Upper lobe of left lung (tissue), 6 donors: Measurements from ENCODE around the gene PGP. TPM values are rescaled to one million over a fixed set of nuclear protein-coding genes. Genes with fewer than 3 reads are reported as not detected.
A peak's percentile ranks its signal among the peaks of the same experiment; 100 is the strongest.

Source experiments
- ATAC-seq, 2 donors: fragments of 200-7000 bp; cut with Tn5 transposase; one replicate each; pipeline ENCODE4 v1.9.1; 2022; ENCODE audit warnings: mild to moderate bottlenecking in 2 of 2, moderate library complexity in 2 of 2; ENCODE audit not compliant: low FRiP score in 2 of 2
- DNase-seq, 2 donors: peaks; one replicate each; pipeline ENCODE4 v3.0.0-alpha.2; 2019 to 2020
- H3K27ac ChIP-seq, 4 donors: fragments of 200-600 bp; sonication (generic); one replicate each; pipeline ENCODE4 v1.5.1; 2016 to 2019
- H3K27me3 ChIP-seq, 4 donors: fragments of 200-600 bp; sonication (generic); one replicate each; pipeline ENCODE4 v1.5.1; 2017 to 2019
- H3K36me3 ChIP-seq, 4 donors: fragments of 200-600 bp; sonication (generic); one replicate each; pipeline ENCODE4 v1.5.1; 2016 to 2019
- H3K4me1 ChIP-seq, 4 donors: fragments of 200-600 bp; sonication (generic); one replicate each; pipeline ENCODE4 v1.5.1; 2018 to 2019
- H3K4me3 ChIP-seq, 4 donors: fragments of 200-600 bp; sonication (generic); one replicate each; pipeline ENCODE4 v1.5.1; 2017 to 2019; ENCODE audit warnings: mild to moderate bottlenecking in 2 of 4, moderate library complexity in 1 of 4
- H3K9me3 ChIP-seq, 4 donors: fragments of 200-600 bp; sonication (generic); one replicate each; pipeline ENCODE4 v1.5.1; 2018 to 2019
- EP300 ChIP-seq, 4 donors: sonication (generic); formaldehyde crosslinking; IDR thresholded peaks; one replicate each; pipeline ENCODE4 v1.5.1; 2017; ENCODE audit warnings: antibody characterized with exemption in 4 of 4, control low read depth in 2 of 4
- POLR2A ChIP-seq, 4 donors: fragments of 450-650 bp; IDR thresholded peaks; one replicate each; pipeline ENCODE4 v1.5.1; 2016 to 2017; ENCODE audit warnings: antibody characterized with exemption in 4 of 4, mild to moderate bottlenecking in 2 of 4
- POLR2AphosphoS5 ChIP-seq, 2 donors: sonication (generic); formaldehyde crosslinking; IDR thresholded peaks; one replicate each; pipeline ENCODE4 v1.5.1; 2017; ENCODE audit warnings: antibody characterized with exemption in 2 of 2
- WGBS, 2 donors: methylation state at CpG; one replicate each; pipeline ENCODE4 v1.1.5; 2017 to 2018; 5-methylcytosine and 5-hydroxymethylcytosine counted together
- total RNA-seq, 6 donors: library from RNA; depleted of rRNA in 4 of 6; stranded (reverse); fragments of >200 nt in 4 of 6; gene quantifications; one replicate each; pipeline versions ENCODE4 v1.1.0 to v1.2.1, GENCODE V29; 2016 to 2021
- TF ChIP-seq, protein P1 (sequence below), 6 experiments: fragments of 450-650 bp in 4 of 6; fragments of 200-600 bp in 2 of 6; sonication (generic) in 2 of 6; IDR thresholded peaks; one replicate each; pipeline ENCODE4 v1.5.1; 2016 to 2019; ENCODE audit warnings: antibody characterized with exemption in 6 of 6
- donor health status: DM: no; HTN: no; CAD: no; lungs with moderate emphysema.
- donor health status: DM: no; HTN: yes; CAD: no; lungs with severe emphysema.

Gene PGP
- total RNA-seq, 6 donors from 2014 or later, result 18.6 to 32.5 (median 21.7) TPM

DNA sequence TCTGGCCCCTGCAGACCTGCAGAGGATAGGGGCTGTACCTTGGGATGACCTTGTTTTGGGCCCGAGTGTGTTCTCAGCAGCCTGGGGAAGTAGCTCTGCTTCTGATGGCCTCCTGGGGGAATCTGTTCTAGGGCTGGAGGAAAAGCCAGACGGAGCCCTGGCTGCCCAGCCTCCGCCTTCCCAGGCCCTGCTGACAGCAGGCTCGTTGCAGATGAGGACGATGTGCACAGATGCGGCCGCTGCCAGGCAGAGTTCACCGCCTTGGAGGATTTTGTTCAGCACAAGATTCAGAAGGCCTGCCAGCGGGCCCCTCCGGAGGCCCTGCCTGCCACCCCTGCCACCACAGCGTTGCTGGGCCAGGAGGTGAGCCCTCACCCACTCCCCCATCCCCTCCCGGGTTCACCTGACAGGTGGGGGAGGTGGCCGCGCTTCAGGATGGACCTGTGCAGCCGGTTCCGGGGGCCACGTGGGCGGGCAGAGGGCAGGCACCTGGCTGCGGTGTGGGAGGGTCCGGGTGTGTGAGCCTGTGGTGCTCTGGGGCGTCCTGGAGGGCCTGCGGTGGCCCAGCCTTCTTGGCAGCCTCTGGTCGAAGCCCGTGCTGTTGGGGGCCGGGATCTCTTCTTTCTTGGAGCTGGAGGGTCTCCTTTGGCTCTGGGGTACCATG is 13.7 kb upstream of the PGP start:
- Histone ChIP-seq H3K4me3 (no peak overlapping the region), H3K36me3 (peaks cover 31 to 62% (median 50%) of the 10 kb centered on the region in 4 donors)
- DNase-seq, result peak in 1 of 2 donors; percentile 79

DNA sequence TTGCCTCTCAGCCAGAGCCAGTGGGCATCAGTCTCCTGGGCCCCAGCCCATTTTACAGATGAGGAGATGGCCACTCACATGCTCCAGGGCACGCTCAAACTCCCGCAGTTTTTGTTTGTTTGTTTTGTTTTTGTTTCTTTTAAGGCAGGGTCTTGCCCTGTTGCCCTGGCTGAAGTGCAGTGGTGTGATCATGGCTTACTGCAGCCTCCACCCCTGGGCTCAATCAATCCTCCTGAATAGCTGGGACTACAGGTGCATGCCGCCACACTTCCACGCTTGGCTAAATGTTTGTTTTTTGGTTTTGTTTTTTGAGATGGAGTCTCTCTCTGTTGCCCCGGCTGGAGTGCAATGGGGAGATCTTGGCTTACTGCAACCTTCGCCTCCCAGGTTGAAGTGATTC is 12.3 kb upstream of the PGP start:
- DNase-seq (no peak), ATAC-seq (no peak)
- WGBS, 2 donors, result 91 to 96% methylated on average over 6 of the region's 6 CpGs
- Histone ChIP-seq H3K36me3 (peaks cover 20 to 48% (median 37%) of the 10 kb centered on the region in 4 donors), H3K9me3 (no peaks in the 10 kb centered on the region), H3K27me3 (no peaks in the 10 kb centered on the region), H3K4me3 (no peak overlapping the region), H3K27ac (no peak overlapping the region), H3K4me1 (peaks cover 18 to 38% (median 21%) of the 10 kb centered on the region in 4 donors)
- TF ChIP-seq POLR2AphosphoS5 (IDR thresholded peaks at IDR 0.05) (no peak), POLR2A (IDR thresholded peaks at IDR 0.05) (no peak), EP300 (IDR thresholded peaks at IDR 0.05) (no peak)
- TF ChIP-seq, protein P1, sequence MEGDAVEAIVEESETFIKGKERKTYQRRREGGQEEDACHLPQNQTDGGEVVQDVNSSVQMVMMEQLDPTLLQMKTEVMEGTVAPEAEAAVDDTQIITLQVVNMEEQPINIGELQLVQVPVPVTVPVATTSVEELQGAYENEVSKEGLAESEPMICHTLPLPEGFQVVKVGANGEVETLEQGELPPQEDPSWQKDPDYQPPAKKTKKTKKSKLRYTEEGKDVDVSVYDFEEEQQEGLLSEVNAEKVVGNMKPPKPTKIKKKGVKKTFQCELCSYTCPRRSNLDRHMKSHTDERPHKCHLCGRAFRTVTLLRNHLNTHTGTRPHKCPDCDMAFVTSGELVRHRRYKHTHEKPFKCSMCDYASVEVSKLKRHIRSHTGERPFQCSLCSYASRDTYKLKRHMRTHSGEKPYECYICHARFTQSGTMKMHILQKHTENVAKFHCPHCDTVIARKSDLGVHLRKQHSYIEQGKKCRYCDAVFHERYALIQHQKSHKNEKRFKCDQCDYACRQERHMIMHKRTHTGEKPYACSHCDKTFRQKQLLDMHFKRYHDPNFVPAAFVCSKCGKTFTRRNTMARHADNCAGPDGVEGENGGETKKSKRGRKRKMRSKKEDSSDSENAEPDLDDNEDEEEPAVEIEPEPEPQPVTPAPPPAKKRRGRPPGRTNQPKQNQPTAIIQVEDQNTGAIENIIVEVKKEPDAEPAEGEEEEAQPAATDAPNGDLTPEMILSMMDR (IDR thresholded peaks at IDR 0.05), result no peak

More for the DNA sequence above, 13.7 kb upstream of the PGP start:
- 93% methylated on average over 22 of the region's 25 CpGs; no CpG with 5 or more reads in 1 of the 2 donors for WGBS, 2 donors
- H3K27me3 ChIP-seq, result no peaks in the 10 kb centered on the region
- ATAC-seq, result no peak
- TF ChIP-seq EP300 (IDR thresholded peaks at IDR 0.05), result no peak
- no peak for TF ChIP-seq POLR2AphosphoS5 (IDR thresholded peaks at IDR 0.05)
- TF ChIP-seq, protein P1 (IDR thresholded peaks at IDR 0.05), result no peak
- TF ChIP-seq POLR2A (IDR thresholded peaks at IDR 0.05), result no peak
- H3K9me3 ChIP-seq, result no peaks in the 10 kb centered on the region
- peaks cover 14 to 31% (median 21%) of the 10 kb centered on the region in 4 donors for H3K4me1 ChIP-seq
- no peak overlapping the region for H3K27ac ChIP-seq

GRCh38 chr16:2226245-2226793 is 11.7 kb upstream of the PGP start:
- 59 to 69% methylated on average over 3 to 9 of the region's 9 CpGs for WGBS, 2 donors
- H3K36me3 ChIP-seq, result peaks cover 15 to 42% (median 31%) of the 10 kb centered on the region in 4 donors
- H3K9me3 ChIP-seq, result no peaks in the 10 kb centered on the region
- no peak overlapping the region for H3K4me3 ChIP-seq
- peaks cover 18 to 38% (median 21%) of the 10 kb centered on the region in 4 donors for H3K4me1 ChIP-seq
- DNase-seq, result no peak
- H3K27me3 ChIP-seq, result no peaks in the 10 kb centered on the region
- TF ChIP-seq EP300 (IDR thresholded peaks at IDR 0.05) (no peak), POLR2AphosphoS5 (IDR thresholded peaks at IDR 0.05) (no peak), POLR2A (IDR thresholded peaks at IDR 0.05) (no peak)
- TF ChIP-seq, protein P1 (IDR thresholded peaks at IDR 0.05), result no peak
- H3K27ac ChIP-seq, result no peak overlapping the region
- ATAC-seq, result no peak

- Histone ChIP-seq H3K36me3 (peaks cover 4 to 19% (median 9%) of the 10 kb centered on the region in 4 donors), H3K4me3 (peak overlapping the region; percentile 33 to 100 (median 80)), H3K27me3 (no peaks in the 10 kb centered on the region), H3K27ac (peak overlapping the region; percentile 75 to 96 (median 90)), H3K4me1 (peaks cover 18 to 38% (median 21%) of the 10 kb centered on the region in 4 donors), H3K9me3 (no peaks in the 10 kb centered on the region)
- ATAC-seq, result peak; percentile 32 to 64
- DNase-seq, result peak in 1 of 2 donors; percentile 77
- no peak for TF ChIP-seq POLR2AphosphoS5 (IDR thresholded peaks at IDR 0.05)
- TF ChIP-seq, protein P1 (IDR thresholded peaks at IDR 0.05), result peak in 1 of 6 experiments; percentile 29
- 9 to 15% methylated on average over 8 to 18 of the region's 22 CpGs for WGBS, 2 donors
Observed at GRCh38 chr16:2223942-2224486, 9.4 kb upstream of the PGP start.
